ACC112 (cell line): ENCODE results near the gene BABAM1.

Experiments
- H2AFZ ChIP-seq: fragments of 200-600 bp; sonication (generic); one replicate; pipeline ENCODE4 v1.6.0; 2017; ENCODE audit warnings: antibody characterized with exemption, low read length; ENCODE audit not compliant: unreplicated experiment
- H3K27ac ChIP-seq: fragments of 200-600 bp; sonication (generic); 2 replicates; pipeline ENCODE4 v1.5.1; 2014; ENCODE audit warnings: low read depth, mild to moderate bottlenecking, antibody characterized with exemption, low read length, moderate library complexity
- H3K27me3 ChIP-seq: fragments of 200-600 bp; sonication (generic); 2 replicates; pipeline ENCODE4 v1.6.1; 2014; ENCODE audit warnings: mild to moderate bottlenecking, antibody characterized with exemption, low read length, moderate library complexity, mixed read lengths; ENCODE audit not compliant: insufficient read depth
- H3K36me3 ChIP-seq: fragments of 200-600 bp; sonication (generic); 2 replicates; pipeline ENCODE4 v1.6.1; 2016; ENCODE audit warnings: mild to moderate bottlenecking, antibody characterized with exemption, low read length, moderate library complexity, mixed read lengths; ENCODE audit not compliant: insufficient read depth
- H3K4me1 ChIP-seq: fragments of 200-600 bp; sonication (generic); one replicate; pipeline ENCODE4 v1.6.1; 2016; ENCODE audit warnings: low read length, mixed read lengths; ENCODE audit not compliant: insufficient read depth, unreplicated experiment, control insufficient read depth
- H3K4me3 ChIP-seq: fragments of 200-600 bp; sonication (generic); 2 replicates; pipeline ENCODE4 v1.5.1; 2014; ENCODE audit warnings: mild to moderate bottlenecking, low read depth, low read length
- H3K79me2 ChIP-seq: fragments of 200-600 bp; sonication (generic); one replicate; pipeline ENCODE4 v1.6.0; 2016; ENCODE audit warnings: low read length; ENCODE audit not compliant: control insufficient read depth, unreplicated experiment, insufficient read depth

The BABAM1 gene

DNA sequence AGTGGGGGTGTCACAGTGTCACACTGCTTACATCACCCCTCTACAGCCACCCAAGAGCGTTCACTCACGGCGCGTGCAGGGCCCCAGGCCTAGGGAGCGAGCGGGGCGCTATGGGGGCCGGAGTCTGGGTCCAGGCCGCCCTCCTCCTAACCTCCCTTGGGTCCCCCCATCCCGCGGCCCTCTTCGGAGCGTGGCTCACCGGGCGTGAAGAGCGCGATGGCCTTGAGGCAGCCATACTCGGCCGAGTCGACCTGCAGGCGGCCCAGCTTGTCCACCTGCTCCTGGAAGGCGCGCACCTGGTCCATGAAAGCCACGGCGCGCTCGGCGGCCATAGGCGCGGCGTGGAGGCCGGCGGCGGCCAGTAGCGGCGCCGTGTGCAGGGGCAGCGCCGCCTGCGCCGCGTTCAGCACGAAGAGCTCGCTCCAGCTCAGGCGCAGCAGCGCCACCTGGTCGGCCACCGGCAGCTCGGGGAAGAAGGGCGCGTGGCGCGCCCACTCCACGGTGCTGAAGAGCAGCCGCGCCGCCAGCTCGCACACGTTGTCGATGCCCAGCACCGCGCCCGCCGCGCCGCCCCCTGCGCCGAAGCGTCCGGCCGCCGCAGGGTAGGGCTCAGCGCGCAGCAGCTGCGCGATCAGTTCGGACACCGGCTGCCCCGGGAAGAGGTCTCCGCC, 31.8 kb upstream of the BABAM1 start:
- H2AFZ ChIP-seq = peak overlapping the region; percentile 74
- no peaks in the 10 kb centered on the region for H3K36me3 ChIP-seq
- H3K4me1 ChIP-seq = peaks cover 10% of the 10 kb centered on the region
- H3K27me3 ChIP-seq = no peaks in the 10 kb centered on the region
- H3K79me2 ChIP-seq = peaks cover 19% of the 10 kb centered on the region
- peak overlapping the region; percentile 90 for H3K4me3 ChIP-seq
- no peak overlapping the region for H3K27ac ChIP-seq

DNA sequence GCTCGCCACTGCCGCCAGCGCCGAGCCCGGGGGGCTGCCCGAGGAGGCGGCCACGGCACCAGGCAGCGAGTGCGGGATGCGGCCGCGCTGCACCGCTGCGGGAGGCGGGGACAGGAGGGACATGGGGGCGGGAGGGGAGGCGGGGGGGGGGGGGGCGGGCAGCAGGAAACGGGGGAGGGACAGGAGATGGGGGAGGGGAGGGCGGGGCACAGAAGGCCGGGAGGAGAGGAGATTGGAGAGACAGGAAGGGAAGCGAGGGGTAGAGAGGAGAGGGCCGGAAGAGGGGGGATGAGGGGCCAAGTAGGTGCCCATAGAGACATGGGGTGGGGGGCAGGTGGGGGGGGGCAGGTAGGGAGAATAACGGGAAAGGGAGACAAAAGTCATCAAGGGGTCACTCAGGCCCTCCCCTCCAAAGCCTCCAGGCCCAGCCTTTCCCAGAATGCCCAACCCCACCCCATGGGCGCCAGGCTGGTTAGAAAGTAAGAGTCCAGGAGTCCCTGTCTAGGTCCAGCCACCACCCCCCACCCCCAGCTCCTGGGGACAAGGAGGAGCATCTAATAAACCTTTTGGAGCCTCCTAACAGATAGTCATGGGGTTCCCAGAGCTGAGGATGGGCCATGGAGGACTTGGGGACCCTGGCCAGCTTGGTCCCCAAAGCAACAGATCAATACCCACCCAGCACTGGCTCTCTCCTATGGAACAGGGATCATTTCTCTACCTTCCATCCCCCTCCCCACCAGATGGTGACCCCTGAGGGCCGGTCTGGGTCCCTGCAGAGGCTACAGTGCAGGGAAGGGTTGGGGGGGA, 31.1 kb upstream of the BABAM1 start:
- peaks cover 21% of the 10 kb centered on the region for H3K79me2 ChIP-seq
- no peaks in the 10 kb centered on the region for H3K36me3 ChIP-seq
- no peaks in the 10 kb centered on the region for H3K27me3 ChIP-seq
- H2AFZ ChIP-seq = no peak overlapping the region
- peak overlapping the region; percentile 90 for H3K4me3 ChIP-seq
- peak overlapping the region; percentile 23 for H3K27ac ChIP-seq
- peaks cover 10% of the 10 kb centered on the region for H3K4me1 ChIP-seq

GRCh38 chr19:17236811-17237543, 30.3 kb upstream of the BABAM1 start:
- H3K4me3 ChIP-seq = no peak overlapping the region
- H3K27ac ChIP-seq = no peak overlapping the region
- H3K79me2 ChIP-seq = peaks cover 21% of the 10 kb centered on the region

GRCh38 chr19:17237747-17238706, 29.2 kb upstream of the BABAM1 start:
- H3K36me3 ChIP-seq = no peaks in the 10 kb centered on the region
- no peak overlapping the region for H3K4me3 ChIP-seq
- H3K79me2 ChIP-seq = peaks cover 25% of the 10 kb centered on the region
- no peak overlapping the region for H2AFZ ChIP-seq
- H3K4me1 ChIP-seq = peaks cover 10% of the 10 kb centered on the region
- H3K27ac ChIP-seq = no peak overlapping the region
- H3K27me3 ChIP-seq = no peaks in the 10 kb centered on the region

More at GRCh38 chr19:17236811-17237543, 30.3 kb upstream of the BABAM1 start:
- H3K27me3 ChIP-seq = no peaks in the 10 kb centered on the region
- no peaks in the 10 kb centered on the region for H3K36me3 ChIP-seq
- H3K4me1 ChIP-seq = peaks cover 10% of the 10 kb centered on the region
- H2AFZ ChIP-seq = no peak overlapping the region

- Histone ChIP-seq H3K27ac (no peak overlapping the region), H3K4me3 (no peak overlapping the region), H3K4me1 (peaks cover 5% of the 10 kb centered on the region), H3K27me3 (no peaks in the 10 kb centered on the region), H3K79me2 (peaks cover 30% of the 10 kb centered on the region), H2AFZ (no peak overlapping the region), H3K36me3 (no peaks in the 10 kb centered on the region)
These were observed 27.0 kb upstream of the BABAM1 start for GRCh38 chr19:17240062-17240752.

DNA sequence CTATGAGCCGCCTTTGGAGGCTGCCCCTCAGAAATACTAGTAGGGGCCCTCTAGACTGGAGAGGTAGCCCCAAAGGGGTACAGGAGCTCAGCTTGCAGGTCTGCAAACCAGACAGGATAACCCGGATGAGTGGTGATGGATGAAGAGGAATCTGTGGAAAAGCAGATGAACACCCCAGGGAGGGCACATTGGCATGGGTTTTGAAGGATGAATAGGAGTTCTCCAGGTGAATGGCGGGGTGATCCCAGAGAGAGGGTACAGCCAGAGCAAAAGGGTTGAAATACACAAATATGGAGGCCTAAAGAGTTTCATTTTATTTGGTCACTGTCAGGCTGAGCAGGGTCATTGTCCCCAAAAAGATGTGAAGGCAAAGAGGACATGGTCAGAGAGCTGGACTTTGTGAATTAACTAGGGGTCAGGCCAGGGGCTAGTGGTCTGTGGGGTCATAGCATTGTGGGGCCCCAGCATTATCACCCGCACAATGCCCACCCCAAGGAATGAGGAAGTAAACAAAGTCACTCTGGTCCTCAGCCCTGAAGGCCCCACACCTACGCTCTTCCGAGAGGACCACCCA, 26.3 kb upstream of the BABAM1 start:
- H3K79me2 ChIP-seq = peaks cover 30% of the 10 kb centered on the region
- H2AFZ ChIP-seq = no peak overlapping the region
- no peak overlapping the region for H3K27ac ChIP-seq
- H3K4me3 ChIP-seq = no peak overlapping the region
- no peaks in the 10 kb centered on the region for H3K36me3 ChIP-seq
- peaks cover 5% of the 10 kb centered on the region for H3K4me1 ChIP-seq
- H3K27me3 ChIP-seq = no peaks in the 10 kb centered on the region

GRCh38 chr19:17242431-17243208, 24.6 kb upstream of the BABAM1 start:
- Histone ChIP-seq H3K79me2 (peaks cover 30% of the 10 kb centered on the region), H3K4me3 (no peak overlapping the region; the same call in 1 of the 2 replicates), H3K27ac (no peak overlapping the region), H2AFZ (no peak overlapping the region), H3K36me3 (no peaks in the 10 kb centered on the region), H3K27me3 (no peaks in the 10 kb centered on the region), H3K4me1 (peaks cover 8% of the 10 kb centered on the region)

DNA sequence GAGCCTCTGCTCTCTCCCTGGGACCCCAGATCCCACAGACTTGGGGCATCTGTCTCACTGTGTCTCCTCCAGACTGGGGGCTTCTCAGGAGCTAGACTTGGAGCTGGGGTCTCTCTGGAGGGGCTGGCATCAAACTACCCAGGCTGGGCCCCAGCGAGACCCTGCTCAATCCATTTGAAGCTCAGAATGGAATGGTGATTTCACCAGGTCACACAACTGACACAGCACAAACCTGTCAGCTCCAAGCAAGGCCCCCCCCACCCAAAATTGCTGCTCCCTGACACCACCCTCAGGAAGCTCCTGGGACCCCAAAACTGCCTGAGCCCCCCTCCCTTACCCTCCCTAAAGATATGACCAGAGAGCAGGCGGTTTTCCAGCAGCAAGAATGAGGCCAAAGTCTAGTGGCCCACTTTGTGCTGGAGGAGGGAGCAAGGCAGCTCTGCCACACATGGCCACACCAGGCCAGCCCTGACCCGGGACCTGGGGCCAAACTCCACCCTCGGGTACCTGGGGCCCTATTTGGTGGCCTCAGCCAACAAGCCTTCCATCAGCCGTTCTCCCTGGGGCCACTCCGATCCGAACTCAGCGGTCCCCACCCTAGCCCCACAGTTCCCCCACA, 23.9 kb upstream of the BABAM1 start:
- Histone ChIP-seq H3K36me3 (no peaks in the 10 kb centered on the region), H3K4me1 (peaks cover 9% of the 10 kb centered on the region), H3K4me3 (peak overlapping the region; percentile 90), H2AFZ (no peak overlapping the region), H3K27ac (no peak overlapping the region), H3K27me3 (no peaks in the 10 kb centered on the region), H3K79me2 (peaks cover 30% of the 10 kb centered on the region)
